ENCODE results near the gene AKAP17A.

GRCh38 chrX:1600406-1601050, 9.1 kb downstream of the AKAP17A start:
- no peak for TF ChIP-seq POLR2A (IDR thresholded peaks at IDR 0.05; ENCODE audit: low read depth, low read length)
- TF ChIP-seq SPI1 (IDR thresholded peaks at IDR 0.05; ENCODE audit: low read depth, low read length) = no peak

Measured in GM12891 (cell line).